Liver (tissue), 9 donors: Measurements from ENCODE around the gene ANOS1. TPM values are rescaled to one million over a fixed set of nuclear protein-coding genes. Genes with fewer than 3 reads are reported as not detected.

Source experiments
- DNase-seq: peaks from one replicate; pipeline ENCODE4 v3.0.0-alpha.2; 2017; ENCODE audit warnings: low spot score
- H3K27ac ChIP-seq, 2 donors: one replicate each; pipeline ENCODE4 v1.7.0; 2013; ENCODE audit warnings: inconsistent platforms in 2 of 2, low read length in 2 of 2, control low read depth in 1 of 2, low read depth in 1 of 2, mild to moderate bottlenecking in 1 of 2
- H3K27me3 ChIP-seq, 4 donors: one replicate each; pipeline versions ENCODE4 v1.6.1 to v1.7.0; 2013; ENCODE audit warnings: low read length in 3 of 4, inconsistent platforms in 1 of 4, mild to moderate bottlenecking in 1 of 4, moderate library complexity in 1 of 4; ENCODE audit not compliant: control insufficient read depth in 4 of 4, insufficient read depth in 4 of 4
- H3K36me3 ChIP-seq, 4 donors: one replicate each; pipeline versions ENCODE4 v1.6.1 to v1.7.0; 2013; ENCODE audit warnings: low read length in 3 of 4, mild to moderate bottlenecking in 3 of 4, low read depth in 1 of 4, moderate library complexity in 1 of 4; ENCODE audit not compliant: control insufficient read depth in 4 of 4, insufficient read depth in 3 of 4
- H3K4me1 ChIP-seq, 4 donors: one replicate each; pipeline versions ENCODE4 v1.6.1 to v1.7.0; 2013; ENCODE audit warnings: low read length in 3 of 4, mild to moderate bottlenecking in 3 of 4, moderate library complexity in 1 of 4; ENCODE audit not compliant: control insufficient read depth in 4 of 4, insufficient read depth in 4 of 4
- H3K4me3 ChIP-seq, 3 donors: one replicate each; pipeline versions ENCODE4 v1.6.1 to v1.7.0; 2013; ENCODE audit warnings: low read length in 3 of 3, control low read depth in 1 of 3, low read depth in 1 of 3, mild to moderate bottlenecking in 1 of 3
- H3K9ac ChIP-seq, 2 donors: one replicate each; pipeline ENCODE4 v1.7.0; 2013; ENCODE audit warnings: low read length in 2 of 2, mild to moderate bottlenecking in 2 of 2, moderate library complexity in 2 of 2, control low read depth in 1 of 2, low read depth in 1 of 2
- H3K9me3 ChIP-seq, 4 donors: one replicate each; pipeline versions ENCODE4 v1.6.1 to v1.7.0; 2013; ENCODE audit warnings: low read length in 3 of 4; ENCODE audit not compliant: control insufficient read depth in 4 of 4
- EGR1 ChIP-seq, 2 donors: IDR thresholded peaks; 2 replicates each; pipeline ENCODE4 v1.6.1; 2016 to 2018; ENCODE audit warnings: antibody characterized with exemption in 2 of 2, low read depth in 2 of 2
- FOXA1 ChIP-seq: IDR thresholded peaks from 2 replicates; pipeline ENCODE4 v1.6.1; 2016; ENCODE audit warnings: antibody characterized with exemption
- FOXA2 ChIP-seq: IDR thresholded peaks from 2 replicates; pipeline ENCODE4 v1.6.1; 2016; ENCODE audit warnings: antibody characterized with exemption
- GABPA ChIP-seq, 2 donors: IDR thresholded peaks in 1 of 2; conservative IDR thresholded peaks in 1 of 2; 2 replicates each; pipeline ENCODE4 v1.6.1; 2016; ENCODE audit warnings: antibody characterized with exemption in 2 of 2, mild to moderate bottlenecking in 1 of 2, moderate library complexity in 1 of 2
- HNF4A ChIP-seq, 2 donors: conservative IDR thresholded peaks; 2 replicates each; pipeline ENCODE4 v1.6.1; 2016; ENCODE audit warnings: antibody characterized with exemption in 2 of 2, mild to moderate bottlenecking in 2 of 2
- HNF4G ChIP-seq: IDR thresholded peaks from 2 replicates; pipeline ENCODE4 v1.6.1; 2016; ENCODE audit warnings: antibody characterized with exemption
- JUND ChIP-seq, 2 donors: IDR thresholded peaks; 2 replicates each; pipeline ENCODE4 v1.6.1; 2016; ENCODE audit warnings: antibody characterized with exemption in 2 of 2
- NR2F2 ChIP-seq: IDR thresholded peaks from 2 replicates; pipeline ENCODE4 v1.6.1; 2016; ENCODE audit warnings: antibody characterized with exemption
- RAD21 ChIP-seq, 2 donors: IDR thresholded peaks; 2 replicates each; pipeline ENCODE4 v1.6.1; 2016; ENCODE audit warnings: antibody characterized with exemption in 2 of 2, mild to moderate bottlenecking in 2 of 2
- RXRA ChIP-seq, 2 donors: IDR thresholded peaks; 2 replicates each; pipeline ENCODE4 v1.6.1; 2017 to 2018; ENCODE audit warnings: antibody characterized with exemption in 2 of 2, mild to moderate bottlenecking in 1 of 2
- SP1 ChIP-seq: IDR thresholded peaks from 2 replicates; pipeline ENCODE4 v1.6.1; 2018; ENCODE audit warnings: antibody characterized with exemption, mild to moderate bottlenecking
- TAF1 ChIP-seq: conservative IDR thresholded peaks from 2 replicates; pipeline ENCODE4 v1.6.1; 2016; ENCODE audit warnings: antibody characterized with exemption, mild to moderate bottlenecking
- YY1 ChIP-seq: IDR thresholded peaks from 2 replicates; pipeline ENCODE4 v1.6.1; 2016; ENCODE audit warnings: antibody characterized with exemption, mild to moderate bottlenecking
- WGBS: extraction: QIAGEN DNeasy Blood & Tissue Kit; methylation state at CpG from one replicate; pipeline ENCODE4 v1.1.7; 2013; 5-methylcytosine and 5-hydroxymethylcytosine counted together
- polyA plus RNA-seq, 2 donors: library from polyadenylated mRNA; stranded (reverse) in 1 of 2; unstranded in 1 of 2; fragments of 200-250 nt in 1 of 2; fragments of >200 nt in 1 of 2; fragmentation: Nextera tagmentation in 1 of 2; extraction: Ambion mirVana in 1 of 2; gene quantifications; one replicate each; pipeline versions ENCODE4 v1.2.1 to v1.2.3, GENCODE V29; 2013 to 2015
- total RNA-seq, 2 donors: library from RNA; depleted of rRNA; stranded (reverse); fragments of >200 nt; gene quantifications; one replicate each; pipeline ENCODE4 v1.2.3, GENCODE V29; 2014
- TF ChIP-seq, protein P1 (sequence below): IDR thresholded peaks from 2 replicates; pipeline ENCODE4 v1.6.1; 2016; ENCODE audit warnings: antibody characterized with exemption
- TF ChIP-seq, protein P2 (sequence below): IDR thresholded peaks from 2 replicates; pipeline ENCODE4 v1.6.1; 2016; ENCODE audit warnings: antibody characterized with exemption, mild to moderate bottlenecking
- TF ChIP-seq, protein P3 (sequence below): IDR thresholded peaks from 2 replicates; pipeline ENCODE4 v1.6.1; 2016; ENCODE audit warnings: antibody characterized with exemption
- TF ChIP-seq, protein P4 (sequence below): fragments of 150-350 bp; IDR thresholded peaks from 2 replicates; pipeline ENCODE4 v1.5.1; 2017; ENCODE audit warnings: improper control_type of control experiment, low read depth, low read length; ENCODE audit not compliant: missing input control
- TF ChIP-seq, protein P5 (sequence below): IDR thresholded peaks from 2 replicates; pipeline ENCODE4 v1.6.1; 2016; ENCODE audit warnings: antibody characterized with exemption
- donor health status: healthy.
- donor health status: healthy.
- donor health status: healthy.
- donor health status: healthy.
- donor health status: healthy.

Gene ANOS1
- total and polyA plus RNA-seq, 4 donors, result 0.08 to 1.6 (median 0.27) TPM

DNA sequence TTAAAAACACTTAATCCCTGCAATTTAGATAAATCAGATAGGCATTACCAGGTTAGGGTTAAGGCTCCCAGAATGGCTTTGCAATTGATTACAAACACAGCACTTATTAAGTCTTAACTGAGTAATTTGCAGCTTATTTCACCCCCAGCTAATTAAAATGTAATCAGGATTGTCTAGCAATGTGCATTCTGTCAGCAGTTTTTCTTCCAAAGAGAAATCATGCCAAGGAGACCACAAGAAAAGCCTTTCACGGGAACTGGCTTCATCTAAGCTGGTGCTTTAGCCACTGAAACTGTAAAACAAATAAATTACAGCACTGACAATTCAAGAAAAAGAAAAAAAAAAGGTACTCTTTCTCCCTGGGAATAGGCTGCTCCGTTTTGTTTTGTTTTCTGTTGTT lies 2.1 kb downstream of the ANOS1 start:
- DNase-seq, result no peak
- peaks cover 3 to 21% (median 8%) of the 10 kb centered on the region in 4 donors for H3K4me1 ChIP-seq
- H3K4me3 ChIP-seq, result no peak overlapping the region
- 25% methylated on average over 2 of the region's 2 CpGs for WGBS
- H3K9me3 ChIP-seq, result no peaks in the 10 kb centered on the region
- no peak overlapping the region for H3K9ac ChIP-seq
- no peak overlapping the region for H3K27ac ChIP-seq
- H3K27me3 ChIP-seq, result peaks cover 0 to 8% (median 0%) of the 10 kb centered on the region in 4 donors
- TF ChIP-seq TAF1, result no peak
- H3K36me3 ChIP-seq, result no peaks in the 10 kb centered on the region

DNA sequence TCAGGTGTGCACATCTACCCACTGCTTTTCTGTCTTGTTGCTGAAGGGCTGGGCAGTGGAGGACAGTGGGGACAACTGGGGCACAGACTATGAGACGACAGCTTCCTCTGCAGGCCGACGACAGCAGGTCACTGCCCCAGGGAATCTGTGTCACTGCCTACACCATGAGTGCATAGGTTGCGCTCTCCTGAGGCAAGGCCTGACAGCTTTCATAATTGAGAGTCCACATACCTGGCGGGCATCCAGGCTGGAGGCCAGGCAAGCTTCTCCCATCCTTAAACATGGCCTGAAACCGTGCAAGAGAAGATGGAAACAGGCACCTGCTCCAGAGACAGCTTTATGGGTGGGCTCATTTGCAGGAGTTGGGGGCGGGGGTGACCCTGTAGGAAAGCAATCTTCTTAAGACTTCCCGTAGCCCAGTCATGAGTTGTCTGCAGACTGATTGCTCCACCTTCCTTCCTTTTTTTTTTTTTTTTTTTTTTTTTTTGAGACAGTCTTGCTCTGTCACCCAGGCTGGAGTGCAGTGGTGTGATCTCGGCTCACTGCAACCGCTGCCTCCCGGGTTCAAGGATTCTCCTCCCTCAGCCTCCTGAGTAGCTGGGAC lies 2.9 kb downstream of the ANOS1 start:
- Histone ChIP-seq H3K27ac (no peak overlapping the region), H3K4me1 (peaks cover 3 to 21% (median 8%) of the 10 kb centered on the region in 4 donors), H3K4me3 (no peak overlapping the region), H3K9ac (no peak overlapping the region), H3K9me3 (no peaks in the 10 kb centered on the region), H3K36me3 (no peaks in the 10 kb centered on the region), H3K27me3 (peaks cover 0 to 8% (median 0%) of the 10 kb centered on the region in 4 donors)
- TF ChIP-seq, protein P1, sequence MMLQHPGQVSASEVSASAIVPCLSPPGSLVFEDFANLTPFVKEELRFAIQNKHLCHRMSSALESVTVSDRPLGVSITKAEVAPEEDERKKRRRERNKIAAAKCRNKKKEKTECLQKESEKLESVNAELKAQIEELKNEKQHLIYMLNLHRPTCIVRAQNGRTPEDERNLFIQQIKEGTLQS, result no peak
- no peak for TF ChIP-seq FOXA1
- TF ChIP-seq, protein P2, sequence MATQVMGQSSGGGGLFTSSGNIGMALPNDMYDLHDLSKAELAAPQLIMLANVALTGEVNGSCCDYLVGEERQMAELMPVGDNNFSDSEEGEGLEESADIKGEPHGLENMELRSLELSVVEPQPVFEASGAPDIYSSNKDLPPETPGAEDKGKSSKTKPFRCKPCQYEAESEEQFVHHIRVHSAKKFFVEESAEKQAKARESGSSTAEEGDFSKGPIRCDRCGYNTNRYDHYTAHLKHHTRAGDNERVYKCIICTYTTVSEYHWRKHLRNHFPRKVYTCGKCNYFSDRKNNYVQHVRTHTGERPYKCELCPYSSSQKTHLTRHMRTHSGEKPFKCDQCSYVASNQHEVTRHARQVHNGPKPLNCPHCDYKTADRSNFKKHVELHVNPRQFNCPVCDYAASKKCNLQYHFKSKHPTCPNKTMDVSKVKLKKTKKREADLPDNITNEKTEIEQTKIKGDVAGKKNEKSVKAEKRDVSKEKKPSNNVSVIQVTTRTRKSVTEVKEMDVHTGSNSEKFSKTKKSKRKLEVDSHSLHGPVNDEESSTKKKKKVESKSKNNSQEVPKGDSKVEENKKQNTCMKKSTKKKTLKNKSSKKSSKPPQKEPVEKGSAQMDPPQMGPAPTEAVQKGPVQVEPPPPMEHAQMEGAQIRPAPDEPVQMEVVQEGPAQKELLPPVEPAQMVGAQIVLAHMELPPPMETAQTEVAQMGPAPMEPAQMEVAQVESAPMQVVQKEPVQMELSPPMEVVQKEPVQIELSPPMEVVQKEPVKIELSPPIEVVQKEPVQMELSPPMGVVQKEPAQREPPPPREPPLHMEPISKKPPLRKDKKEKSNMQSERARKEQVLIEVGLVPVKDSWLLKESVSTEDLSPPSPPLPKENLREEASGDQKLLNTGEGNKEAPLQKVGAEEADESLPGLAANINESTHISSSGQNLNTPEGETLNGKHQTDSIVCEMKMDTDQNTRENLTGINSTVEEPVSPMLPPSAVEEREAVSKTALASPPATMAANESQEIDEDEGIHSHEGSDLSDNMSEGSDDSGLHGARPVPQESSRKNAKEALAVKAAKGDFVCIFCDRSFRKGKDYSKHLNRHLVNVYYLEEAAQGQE, result no peak
- TF ChIP-seq NR2F2, result no peak
- TF ChIP-seq TAF1, result no peak
- no peak for TF ChIP-seq FOXA2
- TF ChIP-seq EGR1 (IDR thresholded peaks at IDR 0.05; ENCODE audit: low read depth in 2 of 2), result no peak
- no peak for TF ChIP-seq RXRA (IDR thresholded peaks at IDR 0.05)
- no peak for TF ChIP-seq SP1
- no peak for TF ChIP-seq JUND (IDR thresholded peaks at IDR 0.05)
- no peak for TF ChIP-seq GABPA (IDR thresholded peaks at IDR 0.05 in 1 of 2, conservative IDR thresholded peaks at IDR 0.05 in 1 of 2)
- TF ChIP-seq YY1, result no peak
- TF ChIP-seq, protein P3, sequence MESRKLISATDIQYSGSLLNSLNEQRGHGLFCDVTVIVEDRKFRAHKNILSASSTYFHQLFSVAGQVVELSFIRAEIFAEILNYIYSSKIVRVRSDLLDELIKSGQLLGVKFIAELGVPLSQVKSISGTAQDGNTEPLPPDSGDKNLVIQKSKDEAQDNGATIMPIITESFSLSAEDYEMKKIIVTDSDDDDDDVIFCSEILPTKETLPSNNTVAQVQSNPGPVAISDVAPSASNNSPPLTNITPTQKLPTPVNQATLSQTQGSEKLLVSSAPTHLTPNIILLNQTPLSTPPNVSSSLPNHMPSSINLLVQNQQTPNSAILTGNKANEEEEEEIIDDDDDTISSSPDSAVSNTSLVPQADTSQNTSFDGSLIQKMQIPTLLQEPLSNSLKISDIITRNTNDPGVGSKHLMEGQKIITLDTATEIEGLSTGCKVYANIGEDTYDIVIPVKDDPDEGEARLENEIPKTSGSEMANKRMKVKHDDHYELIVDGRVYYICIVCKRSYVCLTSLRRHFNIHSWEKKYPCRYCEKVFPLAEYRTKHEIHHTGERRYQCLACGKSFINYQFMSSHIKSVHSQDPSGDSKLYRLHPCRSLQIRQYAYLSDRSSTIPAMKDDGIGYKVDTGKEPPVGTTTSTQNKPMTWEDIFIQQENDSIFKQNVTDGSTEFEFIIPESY, result no peak
- TF ChIP-seq HNF4A (conservative IDR thresholded peaks at IDR 0.05), result no peak
- TF ChIP-seq HNF4G, result no peak
- no peak for TF ChIP-seq RAD21 (IDR thresholded peaks at IDR 0.05)
- TF ChIP-seq, protein P4, sequence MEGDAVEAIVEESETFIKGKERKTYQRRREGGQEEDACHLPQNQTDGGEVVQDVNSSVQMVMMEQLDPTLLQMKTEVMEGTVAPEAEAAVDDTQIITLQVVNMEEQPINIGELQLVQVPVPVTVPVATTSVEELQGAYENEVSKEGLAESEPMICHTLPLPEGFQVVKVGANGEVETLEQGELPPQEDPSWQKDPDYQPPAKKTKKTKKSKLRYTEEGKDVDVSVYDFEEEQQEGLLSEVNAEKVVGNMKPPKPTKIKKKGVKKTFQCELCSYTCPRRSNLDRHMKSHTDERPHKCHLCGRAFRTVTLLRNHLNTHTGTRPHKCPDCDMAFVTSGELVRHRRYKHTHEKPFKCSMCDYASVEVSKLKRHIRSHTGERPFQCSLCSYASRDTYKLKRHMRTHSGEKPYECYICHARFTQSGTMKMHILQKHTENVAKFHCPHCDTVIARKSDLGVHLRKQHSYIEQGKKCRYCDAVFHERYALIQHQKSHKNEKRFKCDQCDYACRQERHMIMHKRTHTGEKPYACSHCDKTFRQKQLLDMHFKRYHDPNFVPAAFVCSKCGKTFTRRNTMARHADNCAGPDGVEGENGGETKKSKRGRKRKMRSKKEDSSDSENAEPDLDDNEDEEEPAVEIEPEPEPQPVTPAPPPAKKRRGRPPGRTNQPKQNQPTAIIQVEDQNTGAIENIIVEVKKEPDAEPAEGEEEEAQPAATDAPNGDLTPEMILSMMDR, result no peak
- TF ChIP-seq, protein P5, sequence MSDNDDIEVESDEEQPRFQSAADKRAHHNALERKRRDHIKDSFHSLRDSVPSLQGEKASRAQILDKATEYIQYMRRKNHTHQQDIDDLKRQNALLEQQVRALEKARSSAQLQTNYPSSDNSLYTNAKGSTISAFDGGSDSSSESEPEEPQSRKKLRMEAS, result no peak
- 59% methylated on average over 11 of the region's 11 CpGs for WGBS
- no peak for DNase-seq
